ENCODE data around the gene NAGA.

DNA sequence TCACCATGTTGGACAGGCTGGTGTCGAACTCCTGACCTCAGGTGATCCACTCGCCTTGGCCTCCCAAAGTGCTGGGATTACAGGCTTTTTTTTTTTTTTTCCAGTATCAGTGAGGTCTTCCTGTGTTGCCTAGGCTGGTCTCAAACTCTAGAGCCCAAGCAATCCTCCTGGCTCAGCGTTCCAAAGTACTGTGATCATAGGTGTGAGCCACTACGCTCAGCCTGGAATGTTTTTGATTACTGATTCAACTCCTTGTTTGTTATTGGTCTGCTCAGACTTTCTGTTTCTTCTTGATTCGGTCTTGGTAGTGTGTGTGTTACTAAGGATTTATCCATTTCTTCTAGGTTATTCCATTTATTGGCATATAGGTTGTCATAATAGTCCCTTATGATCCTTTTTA is 31.3 kb downstream of the NAGA start:
- no peak for TF ChIP-seq TAF1 (IDR thresholded peaks at IDR 0.05; ENCODE audit: borderline replicate concordance, insufficient read depth, low read length)
- no peak for TF ChIP-seq POLR2AphosphoS5 (IDR thresholded peaks at IDR 0.05; ENCODE audit: low read depth, low read length)
- TF ChIP-seq SIN3A (IDR thresholded peaks at IDR 0.05; ENCODE audit: borderline replicate concordance, insufficient read depth, low read length), result no peak
- TF ChIP-seq, protein P1, sequence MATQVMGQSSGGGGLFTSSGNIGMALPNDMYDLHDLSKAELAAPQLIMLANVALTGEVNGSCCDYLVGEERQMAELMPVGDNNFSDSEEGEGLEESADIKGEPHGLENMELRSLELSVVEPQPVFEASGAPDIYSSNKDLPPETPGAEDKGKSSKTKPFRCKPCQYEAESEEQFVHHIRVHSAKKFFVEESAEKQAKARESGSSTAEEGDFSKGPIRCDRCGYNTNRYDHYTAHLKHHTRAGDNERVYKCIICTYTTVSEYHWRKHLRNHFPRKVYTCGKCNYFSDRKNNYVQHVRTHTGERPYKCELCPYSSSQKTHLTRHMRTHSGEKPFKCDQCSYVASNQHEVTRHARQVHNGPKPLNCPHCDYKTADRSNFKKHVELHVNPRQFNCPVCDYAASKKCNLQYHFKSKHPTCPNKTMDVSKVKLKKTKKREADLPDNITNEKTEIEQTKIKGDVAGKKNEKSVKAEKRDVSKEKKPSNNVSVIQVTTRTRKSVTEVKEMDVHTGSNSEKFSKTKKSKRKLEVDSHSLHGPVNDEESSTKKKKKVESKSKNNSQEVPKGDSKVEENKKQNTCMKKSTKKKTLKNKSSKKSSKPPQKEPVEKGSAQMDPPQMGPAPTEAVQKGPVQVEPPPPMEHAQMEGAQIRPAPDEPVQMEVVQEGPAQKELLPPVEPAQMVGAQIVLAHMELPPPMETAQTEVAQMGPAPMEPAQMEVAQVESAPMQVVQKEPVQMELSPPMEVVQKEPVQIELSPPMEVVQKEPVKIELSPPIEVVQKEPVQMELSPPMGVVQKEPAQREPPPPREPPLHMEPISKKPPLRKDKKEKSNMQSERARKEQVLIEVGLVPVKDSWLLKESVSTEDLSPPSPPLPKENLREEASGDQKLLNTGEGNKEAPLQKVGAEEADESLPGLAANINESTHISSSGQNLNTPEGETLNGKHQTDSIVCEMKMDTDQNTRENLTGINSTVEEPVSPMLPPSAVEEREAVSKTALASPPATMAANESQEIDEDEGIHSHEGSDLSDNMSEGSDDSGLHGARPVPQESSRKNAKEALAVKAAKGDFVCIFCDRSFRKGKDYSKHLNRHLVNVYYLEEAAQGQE (IDR thresholded peaks at IDR 0.05; ENCODE audit: insufficient read depth in 1 of 2, low read depth in 2 of 2, low read length in 2 of 2), result no peak

All from PFSK-1 (cell line).